Esophagus muscularis mucosa (tissue), 4 donors: ENCODE data around the gene CSNK1D. TPM values are rescaled to one million over a fixed set of nuclear protein-coding genes. Genes with fewer than 3 reads are reported as not detected.

Experiments used
- DNase-seq: peaks from one replicate; pipeline ENCODE4 v3.0.0-alpha.2; 2017; ENCODE audit errors: extremely low spot score
- H3K27ac ChIP-seq, 4 donors: fragments of 200-600 bp; sonication (generic); replicated peaks in 1 of 4; 1 replicate in 3 of 4; 2 replicates in 1 of 4; pipeline ENCODE4 v1.5.1; 2016 to 2019; ENCODE audit warnings: mild to moderate bottlenecking in 1 of 4
- H3K27me3 ChIP-seq, 4 donors: fragments of 200-600 bp; sonication (generic); one replicate each; pipeline versions ENCODE4 v1.5.1 to v1.6.0; 2016 to 2019
- H3K36me3 ChIP-seq, 4 donors: fragments of 200-600 bp; sonication (generic); one replicate each; pipeline ENCODE4 v1.5.1; 2016 to 2019
- H3K4me1 ChIP-seq, 4 donors: fragments of 200-600 bp; sonication (generic); one replicate each; pipeline ENCODE4 v1.5.1; 2016 to 2019
- H3K4me3 ChIP-seq, 4 donors: fragments of 200-600 bp; sonication (generic); 1 replicate in 2 of 4; 2 replicates in 2 of 4; pipeline ENCODE4 v1.5.1; 2016 to 2019; ENCODE audit warnings: mild to moderate bottlenecking in 4 of 4, moderate library complexity in 1 of 4
- H3K9me3 ChIP-seq, 4 donors: fragments of 200-600 bp; sonication (generic); 1 replicate in 3 of 4; 2 replicates in 1 of 4; pipeline ENCODE4 v1.5.1; 2016 to 2019
- EP300 ChIP-seq: sonication (generic); formaldehyde crosslinking; IDR thresholded peaks from one replicate; pipeline ENCODE4 v1.6.1; 2017; ENCODE audit warnings: antibody characterized with exemption
- POLR2A ChIP-seq: fragments of 450-650 bp; IDR thresholded peaks from one replicate; pipeline ENCODE4 v1.6.1; 2017; ENCODE audit warnings: antibody characterized with exemption, moderate library complexity, mild to moderate bottlenecking, low read depth
- POLR2AphosphoS5 ChIP-seq, 2 donors: sonication (generic); formaldehyde crosslinking; IDR thresholded peaks; one replicate each; pipeline ENCODE4 v1.6.1; 2017; ENCODE audit warnings: antibody characterized with exemption in 2 of 2
- WGBS: methylation state at CpG from one replicate; pipeline ENCODE4 v1.1.5; 2018; 5-methylcytosine and 5-hydroxymethylcytosine counted together
- intact Hi-C: fragments of 100-400 bp; cut with DNase I; formaldehyde crosslinking; loops from one replicate; pipeline ENCODE4 v1.15.1; 2023
- total RNA-seq, 4 donors: library from RNA; depleted of rRNA; stranded (reverse); fragments of >200 nt; gene quantifications; one replicate each; pipeline versions ENCODE4 v1.1.0 to v1.2.1, GENCODE V29; 2016
- TF ChIP-seq, protein P1 (sequence below), 3 experiments: fragments of 200-600 bp in 2 of 3; fragments of 450-650 bp in 1 of 3; sonication (generic) in 2 of 3; IDR thresholded peaks; one replicate each; pipeline ENCODE4 v1.5.1; 2017 to 2019; ENCODE audit warnings: antibody characterized with exemption in 3 of 3, mild to moderate bottlenecking in 2 of 3, moderate library complexity in 1 of 3

Gene CSNK1D
- total RNA-seq, 4 donors from 2014 or later, result 47.2 to 65.5 (median 61.0) TPM

DNA sequence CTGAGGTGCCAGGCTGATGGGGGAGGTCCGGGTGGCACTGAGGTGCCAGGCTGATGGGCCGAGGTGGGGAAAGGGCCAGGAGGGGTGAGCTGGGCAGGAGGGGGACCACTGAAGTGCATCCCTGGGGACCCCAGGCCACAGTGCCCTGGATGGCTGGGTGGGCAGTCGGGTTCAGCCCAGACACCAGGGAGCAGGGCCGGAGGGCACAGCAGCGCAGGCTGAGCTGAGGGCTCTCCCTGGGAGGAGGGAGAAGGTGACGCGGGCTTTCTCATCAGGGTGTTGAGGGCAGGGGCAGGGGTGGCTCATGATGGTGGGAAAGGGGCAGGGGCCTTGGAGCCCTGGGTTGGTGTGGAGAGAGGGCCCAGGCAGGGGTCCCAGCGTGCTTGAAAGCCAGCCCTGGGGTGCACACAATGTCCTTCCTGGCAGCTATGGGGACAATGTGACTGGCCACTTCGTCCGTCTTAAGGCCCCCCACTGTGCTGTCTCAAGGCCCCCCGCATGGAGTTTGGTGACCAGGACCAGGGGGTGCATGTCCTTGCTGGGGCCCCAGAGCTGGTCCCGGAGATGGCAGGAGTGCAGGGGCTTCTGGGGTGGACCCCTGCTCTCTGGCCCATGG lies 27.9 kb upstream of the CSNK1D start:
- Histone ChIP-seq H3K36me3 (no peaks in the 10 kb centered on the region), H3K4me3 (no peak overlapping the region), H3K4me1 (peaks cover 38 to 42% (median 39%) of the 10 kb centered on the region in 4 donors), H3K9me3 (no peaks in the 10 kb centered on the region), H3K27me3 (no peaks in the 10 kb centered on the region), H3K27ac (no peak overlapping the region)
- intact Hi-C loops, result loop anchor here (2.0 kb wide), 1 partner anchor 19 kb away; no protein-coding TSS in a partner anchor
- no peak for DNase-seq
- TF ChIP-seq, protein P1, sequence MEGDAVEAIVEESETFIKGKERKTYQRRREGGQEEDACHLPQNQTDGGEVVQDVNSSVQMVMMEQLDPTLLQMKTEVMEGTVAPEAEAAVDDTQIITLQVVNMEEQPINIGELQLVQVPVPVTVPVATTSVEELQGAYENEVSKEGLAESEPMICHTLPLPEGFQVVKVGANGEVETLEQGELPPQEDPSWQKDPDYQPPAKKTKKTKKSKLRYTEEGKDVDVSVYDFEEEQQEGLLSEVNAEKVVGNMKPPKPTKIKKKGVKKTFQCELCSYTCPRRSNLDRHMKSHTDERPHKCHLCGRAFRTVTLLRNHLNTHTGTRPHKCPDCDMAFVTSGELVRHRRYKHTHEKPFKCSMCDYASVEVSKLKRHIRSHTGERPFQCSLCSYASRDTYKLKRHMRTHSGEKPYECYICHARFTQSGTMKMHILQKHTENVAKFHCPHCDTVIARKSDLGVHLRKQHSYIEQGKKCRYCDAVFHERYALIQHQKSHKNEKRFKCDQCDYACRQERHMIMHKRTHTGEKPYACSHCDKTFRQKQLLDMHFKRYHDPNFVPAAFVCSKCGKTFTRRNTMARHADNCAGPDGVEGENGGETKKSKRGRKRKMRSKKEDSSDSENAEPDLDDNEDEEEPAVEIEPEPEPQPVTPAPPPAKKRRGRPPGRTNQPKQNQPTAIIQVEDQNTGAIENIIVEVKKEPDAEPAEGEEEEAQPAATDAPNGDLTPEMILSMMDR (IDR thresholded peaks at IDR 0.05), result no peak
- TF ChIP-seq POLR2AphosphoS5 (IDR thresholded peaks at IDR 0.05) (no peak), EP300 (no peak), POLR2A (no peak)
- 87% methylated on average over 6 of the region's 12 CpGs for WGBS

DNA sequence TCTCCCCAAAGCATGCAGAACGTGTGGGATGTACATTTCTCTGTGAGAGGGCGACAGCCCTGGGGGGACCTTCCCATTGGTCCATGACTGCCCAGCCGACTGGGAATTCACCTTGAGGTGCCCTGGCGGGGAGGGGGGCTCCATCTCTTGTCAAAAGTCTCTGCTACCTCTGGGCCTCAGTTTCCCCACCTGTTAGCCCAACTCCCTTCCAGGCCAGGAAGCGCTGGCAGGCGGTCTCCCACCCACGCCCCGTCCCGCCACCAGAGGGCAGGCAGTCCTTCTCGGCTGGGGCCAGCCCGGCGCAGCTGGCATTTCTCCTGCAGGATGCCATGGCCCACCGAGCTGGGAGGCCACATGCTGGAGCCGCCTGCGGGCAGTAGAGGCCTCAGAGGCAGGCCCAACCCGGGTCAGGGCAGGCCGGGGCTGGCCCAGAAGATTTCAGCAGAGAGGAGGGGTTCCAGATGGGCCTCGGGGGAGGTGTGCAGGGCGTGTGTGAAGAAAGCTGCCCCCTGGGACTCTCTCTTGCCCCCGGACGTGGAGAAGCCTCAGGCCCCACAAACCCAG lies 27.3 kb upstream of the CSNK1D start:
- Histone ChIP-seq H3K27ac (no peak overlapping the region), H3K4me3 (no peak overlapping the region), H3K27me3 (no peaks in the 10 kb centered on the region), H3K4me1 (peaks cover 41 to 48% (median 43%) of the 10 kb centered on the region in 4 donors), H3K36me3 (no peaks in the 10 kb centered on the region), H3K9me3 (no peaks in the 10 kb centered on the region)
- intact Hi-C loops, result loop anchor here (2.0 kb wide), 1 partner anchor 20 kb away; no protein-coding TSS in a partner anchor
- 35% methylated on average over 19 of the region's 21 CpGs for WGBS
- no peak for DNase-seq
- TF ChIP-seq, protein P1 (IDR thresholded peaks at IDR 0.05), result peak; percentile 67 to 87 (median 83)
- TF ChIP-seq POLR2AphosphoS5 (IDR thresholded peaks at IDR 0.05) (peak in 1 of 2 donors; percentile 51), EP300 (no peak)

DNA sequence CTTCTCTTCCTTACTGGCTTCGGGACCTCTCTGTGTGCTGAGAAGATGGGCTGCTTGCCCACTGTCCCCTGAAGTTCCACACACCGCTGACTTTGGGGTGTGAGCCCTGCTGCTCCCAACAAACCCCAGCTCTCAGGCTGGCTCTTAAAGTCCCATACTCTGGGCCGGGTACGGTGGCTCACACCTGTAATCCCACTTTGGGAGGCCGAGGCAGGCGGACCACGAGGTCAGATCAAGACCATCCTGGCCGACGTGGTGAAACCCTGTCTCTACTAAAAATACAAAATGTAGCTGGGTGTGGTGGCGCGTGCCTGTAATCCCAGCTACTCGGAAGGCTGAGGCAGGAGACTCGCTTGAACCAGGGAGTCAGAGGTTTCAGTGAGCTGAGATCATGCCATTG lies 26.7 kb upstream of the CSNK1D start:
- intact Hi-C loops, result loop anchor here (2.0 kb wide), 1 partner anchor 21 kb away; no protein-coding TSS in a partner anchor
- Histone ChIP-seq H3K4me3 (no peak overlapping the region), H3K36me3 (no peaks in the 10 kb centered on the region), H3K4me1 (peaks cover 41 to 54% (median 48%) of the 10 kb centered on the region in 4 donors), H3K9me3 (no peaks in the 10 kb centered on the region), H3K27me3 (no peaks in the 10 kb centered on the region), H3K27ac (no peak overlapping the region)
- WGBS, result 99% methylated on average over 7 of the region's 13 CpGs
- no peak for DNase-seq
- TF ChIP-seq, protein P1 (IDR thresholded peaks at IDR 0.05), result no peak
- TF ChIP-seq POLR2A, result no peak
- TF ChIP-seq EP300, result no peak
- TF ChIP-seq POLR2AphosphoS5 (IDR thresholded peaks at IDR 0.05), result no peak

DNA sequence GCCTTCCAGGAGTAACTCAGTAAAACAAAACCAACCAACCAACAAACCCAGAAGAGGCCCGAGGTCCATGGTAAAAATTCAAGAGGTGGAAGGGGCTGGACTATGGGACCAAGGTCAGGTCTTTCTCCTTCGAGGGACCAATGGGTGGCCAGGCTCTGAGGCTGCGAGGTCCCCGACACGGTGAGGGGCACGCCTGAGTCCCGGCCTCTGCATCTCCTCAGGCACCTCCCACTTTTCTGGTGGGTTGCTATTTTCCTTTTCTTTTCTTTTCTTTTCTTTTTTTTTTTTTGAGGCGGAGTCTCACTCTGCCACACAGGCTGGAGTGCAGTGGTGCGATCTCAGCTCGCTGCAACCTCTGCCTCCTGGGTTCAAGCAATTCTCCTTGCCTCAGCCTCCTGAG lies 26.0 kb upstream of the CSNK1D start:
- Histone ChIP-seq H3K9me3 (no peaks in the 10 kb centered on the region), H3K27me3 (no peaks in the 10 kb centered on the region), H3K4me1 (peaks cover 49 to 61% (median 55%) of the 10 kb centered on the region in 4 donors), H3K4me3 (no peak overlapping the region), H3K27ac (peak overlapping the region in 3 of 4 donors; percentile 89 to 94 (median 91)), H3K36me3 (no peaks in the 10 kb centered on the region)
- 94% methylated on average over 9 of the region's 10 CpGs for WGBS
- TF ChIP-seq POLR2AphosphoS5 (IDR thresholded peaks at IDR 0.05), result no peak
- no peak for TF ChIP-seq EP300
- TF ChIP-seq, protein P1 (IDR thresholded peaks at IDR 0.05), result no peak
- no peak for TF ChIP-seq POLR2A
- no peak for DNase-seq
- intact Hi-C loops, result no loop called here
